Fibroblast of lung (primary cell): Measurements from ENCODE around the gene FTHL17.

ENCODE experiments used
- CTCF ChIP-seq, 2 donors: IDR thresholded peaks in 1 of 2; conservative IDR thresholded peaks in 1 of 2; 1 replicate in 1 of 2; 2 replicates in 1 of 2; pipeline ENCODE4 v1.5.1; 2011 to 2012; ENCODE audit warnings: low read length in 2 of 2, control low read depth in 1 of 2, inconsistent platforms in 1 of 2, low read depth in 1 of 2, mild to moderate bottlenecking in 1 of 2
- EZH2 ChIP-seq: IDR thresholded peaks from 2 replicates; pipeline ENCODE4 v1.5.1; 2012; ENCODE audit warnings: low read length, control low read depth, mild to moderate bottlenecking; ENCODE audit errors: missing control alignments

- TF ChIP-seq CTCF (conservative IDR thresholded peaks at IDR 0.05 in 1 of 2, IDR thresholded peaks at IDR 0.05 in 1 of 2; ENCODE audit: low read depth in 1 of 2, low read length in 2 of 2) (no peak), EZH2 (no peak)
Measured at GRCh38 chrX:31110657-31111056, 38.8 kb upstream of the FTHL17 start.
